H1 (cell line): Measurements from ENCODE around the gene RASAL1. TPM values are rescaled to one million over a fixed set of nuclear protein-coding genes. Genes with fewer than 3 reads are reported as not detected.

ENCODE experiments used
- ASH2L ChIP-seq: fragments of 200-600, 300-600 bp; sonication (generic); IDR thresholded peaks from one replicate; pipeline ENCODE4 v1.7.1; 2017; ENCODE audit warnings: low read length
- ATF2 ChIP-seq: IDR thresholded peaks from 2 replicates; pipeline ENCODE4 v1.6.1; 2012; ENCODE audit warnings: low read length, inconsistent platforms
- CBX5 ChIP-seq: fragments of 300-800, 300-1000 bp; sonication (generic); IDR thresholded peaks from 2 replicates; pipeline ENCODE4 v1.7.1; 2016; ENCODE audit warnings: antibody characterized with exemption, low read length, low read depth
- EZH2 ChIP-seq: fragments of 200-600 bp; sonication (generic); IDR thresholded peaks from 2 replicates; pipeline ENCODE4 v1.7.1; 2012; ENCODE audit warnings: low read depth, mild to moderate bottlenecking, moderate library complexity, low read length, inconsistent platforms; ENCODE audit not compliant: severe bottlenecking
- RBBP5 ChIP-seq: IDR thresholded peaks from 2 replicates; pipeline ENCODE4 v1.7.1; 2012; ENCODE audit warnings: low read depth, mild to moderate bottlenecking, inconsistent platforms, low read length, moderate library complexity, borderline replicate concordance
- TAF1 ChIP-seq: IDR thresholded peaks from 2 replicates; pipeline ENCODE4 v1.6.1; 2011; ENCODE audit warnings: mild to moderate bottlenecking, low read depth, low read length
- TEAD4 ChIP-seq: IDR thresholded peaks from 2 replicates; pipeline ENCODE4 v1.6.1; 2012; ENCODE audit warnings: low read depth, low read length, inconsistent platforms, mixed read lengths
- polyA plus RNA-seq, 7 experiments: library from polyadenylated mRNA; depleted of rRNA in 3 of 7; stranded (reverse) in 5 of 7; unstranded in 2 of 7; fragments of >200 nt in 5 of 7; fragments of 200-250 nt in 2 of 7; gene quantifications; 1 replicate in 5 of 7; 2 replicates in 1 of 7; 4 replicates in 1 of 7; pipeline versions ENCODE4 v1.2.1 to v1.2.3, GENCODE V29; 2011 to 2013; ENCODE audit warnings: missing spikeins in 2 of 7, mixed read lengths in 2 of 7
- total RNA-seq: library from RNA; stranded (reverse); fragmentation: NEBNext Ultra II Directional; extraction: Animal tissue kit (Norgen Biotek cat#: 25700); gene quantifications from 2 replicates; pipeline ENCODE4 v1.2.1, GENCODE V29; 2021

The RASAL1 gene
- total and polyA plus RNA-seq, 2 of the 8 experiments (the other 6 are each of a cell fraction or from before 2014, with no cell fraction given) = 3.7 to 5.0 TPM

- TF ChIP-seq EZH2 (no peak), TEAD4 (no peak), CBX5 (no peak), RBBP5 (no peak), ATF2 (no peak), ASH2L (no peak), TAF1 (no peak)
These were observed 2.6 kb upstream of the RASAL1 start (continued) for GRCh38 chr12:113137861-113138783.
